SJSA1 (cell line): Measurements from ENCODE around the gene MAP2K4. TPM values are rescaled to one million over a fixed set of nuclear protein-coding genes. Genes with fewer than 3 reads are reported as not detected.

Experiments
- DNase-seq, 2 experiments: peaks; one replicate each; pipeline ENCODE4 v3.0.0-alpha.2; 2015 to 2020; ENCODE audit warnings: low spot score in 2 of 2, low read depth in 1 of 2
- H3K27ac ChIP-seq: fragments of 250-450 bp; sonication (Bioruptor Pico); 2 replicates; pipeline ENCODE4 v1.5.1; 2020; ENCODE audit warnings: mild to moderate bottlenecking, moderate library complexity
- H3K27me3 ChIP-seq: fragments of 250-450 bp; sonication (Bioruptor Pico); replicated peaks from 2 replicates; pipeline ENCODE4 v1.5.1; 2020; ENCODE audit warnings: mild to moderate bottlenecking, moderate library complexity
- H3K36me3 ChIP-seq: fragments of 250-450 bp; sonication (Bioruptor Pico); 2 replicates; pipeline ENCODE4 v1.5.1; 2020; ENCODE audit warnings: mild to moderate bottlenecking
- H3K4me1 ChIP-seq: fragments of 250-450 bp; sonication (Bioruptor Pico); replicated peaks from 2 replicates; pipeline ENCODE4 v1.6.1; 2021; ENCODE audit warnings: mild to moderate bottlenecking
- H3K4me3 ChIP-seq: fragments of 250-450 bp; sonication (Bioruptor Pico); 2 replicates; pipeline ENCODE4 v1.5.1; 2020; ENCODE audit warnings: mild to moderate bottlenecking
- H3K9me3 ChIP-seq: fragments of 250-450 bp; sonication (Bioruptor Pico); replicated peaks from 2 replicates; pipeline ENCODE4 v1.5.1; 2020; ENCODE audit warnings: mild to moderate bottlenecking
- total RNA-seq: library from RNA; depleted of rRNA; stranded (reverse); fragments of >200 nt; shearing (Covaris generic); gene quantifications from 2 replicates; pipeline ENCODE4 v1.2.3, GENCODE V29; 2014

MAP2K4 gene
- total RNA-seq, 1 experiment from 2014 or later: 42.0 TPM

- no peak overlapping the region for H3K27ac ChIP-seq
- DNase-seq: no peak
- no peak overlapping the region for H3K4me3 ChIP-seq
- no peaks in the 10 kb centered on the region for H3K9me3 ChIP-seq
- H3K27me3 ChIP-seq: no peaks in the 10 kb centered on the region
- H3K4me1 ChIP-seq: peaks cover 8% of the 10 kb centered on the region
- H3K36me3 ChIP-seq: peaks cover 38% of the 10 kb centered on the region
These were observed 61.0 kb downstream of the MAP2K4 start for GRCh38 chr17:12081720-12082119.

DNA sequence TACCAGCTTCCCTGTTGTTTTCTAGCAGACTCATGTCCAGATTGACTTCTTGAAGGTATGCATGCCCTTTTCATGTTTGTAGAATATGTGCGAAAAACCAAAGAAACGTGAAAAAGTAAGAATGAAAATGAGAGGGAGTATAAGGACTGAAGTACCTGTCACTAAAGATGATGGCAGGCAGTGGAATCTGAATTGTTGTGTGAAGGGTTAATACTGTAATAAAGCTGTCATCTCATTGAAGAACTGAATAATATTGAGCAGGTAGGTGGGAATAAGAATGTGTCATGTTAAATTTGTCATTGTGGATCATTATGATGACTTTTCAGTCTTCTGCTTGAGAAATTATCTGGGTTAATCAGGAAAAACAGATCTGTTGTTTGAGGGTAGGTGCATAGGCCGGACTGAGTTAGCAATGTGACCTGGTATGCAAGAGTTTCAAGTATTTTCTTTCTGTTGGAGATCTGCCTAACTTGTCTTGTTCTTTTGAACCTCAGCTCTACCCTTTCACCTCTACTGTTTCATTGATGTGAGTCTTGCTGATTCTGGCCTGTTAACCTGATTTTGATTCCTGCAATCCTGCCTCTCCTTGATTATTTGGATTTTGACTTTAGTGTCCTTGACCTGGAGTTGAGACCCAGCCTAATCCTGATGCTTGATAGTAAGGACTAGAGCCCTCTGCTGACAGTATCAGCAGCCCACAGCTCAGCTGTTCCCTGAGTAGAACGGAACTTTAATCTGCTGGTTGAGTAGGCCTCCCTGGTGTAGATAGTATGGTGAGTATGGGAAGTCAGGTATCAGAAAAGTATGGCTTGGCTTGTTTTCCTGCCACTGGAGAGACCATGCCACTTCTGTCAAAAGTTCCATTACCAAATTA lies 64.6 kb downstream of the MAP2K4 start:
- H3K4me1 ChIP-seq: peaks cover 15% of the 10 kb centered on the region
- H3K36me3 ChIP-seq: peaks cover 22% of the 10 kb centered on the region
- H3K27ac ChIP-seq: no peak overlapping the region
- no peak overlapping the region for H3K4me3 ChIP-seq
- no peak for DNase-seq
- H3K27me3 ChIP-seq: no peaks in the 10 kb centered on the region
- no peaks in the 10 kb centered on the region for H3K9me3 ChIP-seq

DNA sequence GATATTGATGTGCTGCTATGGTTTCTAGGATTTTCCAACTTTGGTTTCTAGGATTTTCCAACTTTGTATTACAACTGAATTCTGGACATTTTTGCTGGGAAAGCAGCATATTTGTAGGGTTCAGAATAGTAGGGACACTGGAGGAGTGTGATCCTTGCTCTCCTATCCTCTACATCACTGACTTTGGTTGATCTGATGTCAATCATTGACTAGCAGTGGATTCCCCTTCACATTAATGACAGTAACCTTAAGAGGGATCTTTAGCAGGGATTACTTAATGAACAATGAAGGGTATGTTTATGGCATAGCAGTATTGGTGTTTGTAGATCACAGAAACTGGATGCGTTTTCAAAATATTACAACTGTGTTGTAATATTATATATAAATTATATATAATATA lies 67.4 kb downstream of the MAP2K4 start:
- H3K4me3 ChIP-seq: no peak overlapping the region
- no peaks in the 10 kb centered on the region for H3K27me3 ChIP-seq
- H3K9me3 ChIP-seq: no peaks in the 10 kb centered on the region
- peaks cover 20% of the 10 kb centered on the region for H3K4me1 ChIP-seq
- H3K27ac ChIP-seq: no peak overlapping the region
- DNase-seq: no peak
- H3K36me3 ChIP-seq: peaks cover 12% of the 10 kb centered on the region

DNA sequence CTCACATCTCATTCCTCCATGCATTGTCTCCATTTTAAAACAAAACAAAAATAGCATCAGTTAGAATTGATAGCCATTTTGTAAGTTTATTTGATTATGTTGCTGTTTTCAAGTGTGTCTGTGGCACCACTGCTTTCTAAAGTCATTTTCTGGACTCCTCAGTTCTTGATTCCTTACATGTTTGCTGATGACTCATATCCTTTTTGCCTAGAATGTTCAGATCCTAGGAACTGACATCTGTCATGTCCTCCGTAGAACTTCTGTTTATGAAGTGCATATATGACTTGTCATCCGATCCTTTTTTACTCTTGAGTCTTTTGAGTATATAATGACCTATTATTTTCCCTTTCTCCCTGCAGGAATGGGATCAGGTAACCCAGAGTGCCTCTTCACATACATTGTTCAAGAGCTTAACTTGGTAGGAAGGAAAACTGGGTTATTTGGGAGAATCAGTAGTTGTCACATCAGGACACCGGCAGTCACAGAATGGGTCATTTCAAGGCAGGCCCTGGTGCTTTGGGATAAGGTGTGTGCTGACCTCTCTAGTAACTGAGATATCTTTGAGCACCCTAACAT lies 69.2 kb downstream of the MAP2K4 start:
- no peaks in the 10 kb centered on the region for H3K9me3 ChIP-seq
- DNase-seq: peak in 1 of 2 experiments; percentile 58

DNA sequence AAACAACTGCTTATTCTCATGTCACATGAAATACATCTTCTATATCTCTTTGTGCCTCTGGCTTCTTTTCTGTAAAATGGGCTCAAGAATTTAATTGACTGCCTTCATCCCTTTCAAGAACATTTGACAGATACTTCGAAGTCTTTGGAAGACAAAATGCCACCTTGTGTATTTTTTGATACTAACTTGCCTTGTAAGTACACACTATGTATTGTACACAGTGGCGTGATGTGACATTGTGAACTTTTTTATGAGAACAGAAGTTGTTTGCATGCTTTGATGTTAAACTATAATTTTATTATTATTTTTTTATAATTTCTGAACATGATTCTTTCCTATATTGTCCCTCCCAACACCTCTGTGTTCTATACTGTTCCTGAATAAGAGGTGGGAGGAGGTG lies 73.7 kb downstream of the MAP2K4 start:
- H3K27me3 ChIP-seq: no peaks in the 10 kb centered on the region
- no peaks in the 10 kb centered on the region for H3K9me3 ChIP-seq
- H3K36me3 ChIP-seq: peaks cover 17% of the 10 kb centered on the region
- no peak for DNase-seq
- H3K27ac ChIP-seq: no peak overlapping the region
- H3K4me3 ChIP-seq: no peak overlapping the region
- peaks cover 19% of the 10 kb centered on the region for H3K4me1 ChIP-seq

More for the DNA sequence above, 69.2 kb downstream of the MAP2K4 start:
- Histone ChIP-seq H3K4me3 (no peak overlapping the region), H3K36me3 (peaks cover 5% of the 10 kb centered on the region), H3K27ac (peak overlapping the region; percentile 33), H3K27me3 (no peaks in the 10 kb centered on the region), H3K4me1 (peaks cover 20% of the 10 kb centered on the region)

GRCh38 chr17:12095522-12095921 lies 74.8 kb downstream of the MAP2K4 start:
- peaks cover 19% of the 10 kb centered on the region for H3K36me3 ChIP-seq
- no peaks in the 10 kb centered on the region for H3K27me3 ChIP-seq
- no peaks in the 10 kb centered on the region for H3K9me3 ChIP-seq
- H3K4me3 ChIP-seq: no peak overlapping the region
- H3K4me1 ChIP-seq: peaks cover 8% of the 10 kb centered on the region
- H3K27ac ChIP-seq: no peak overlapping the region
- DNase-seq: no peak

DNA sequence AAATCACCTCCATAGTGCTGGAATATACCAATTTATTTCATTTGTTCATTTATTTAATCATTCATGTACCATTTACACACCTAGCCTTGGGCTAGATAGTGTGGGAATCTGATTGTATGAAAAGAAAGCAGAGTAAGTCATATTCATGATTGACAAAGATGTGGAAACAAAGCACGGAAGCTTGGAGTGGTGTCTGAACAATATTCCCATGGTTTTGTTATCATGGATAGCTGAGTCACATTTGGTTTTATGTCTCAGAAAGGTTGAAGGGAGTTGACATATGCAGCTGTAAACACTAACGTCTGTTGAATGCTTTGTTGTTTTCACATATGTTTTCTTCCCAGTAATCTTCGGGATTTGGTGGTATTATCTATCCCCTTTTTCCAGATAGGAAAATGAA lies 76.6 kb downstream of the MAP2K4 start:
- H3K36me3 ChIP-seq: peaks cover 19% of the 10 kb centered on the region
- H3K4me3 ChIP-seq: no peak overlapping the region
- no peak for DNase-seq
- H3K4me1 ChIP-seq: peaks cover 4% of the 10 kb centered on the region; the same call in 1 of the 2 replicates
- peak overlapping the region; percentile 28 for H3K27ac ChIP-seq
- no peaks in the 10 kb centered on the region for H3K27me3 ChIP-seq
- H3K9me3 ChIP-seq: no peaks in the 10 kb centered on the region

- no peaks in the 10 kb centered on the region for H3K27me3 ChIP-seq
- no peak overlapping the region for H3K27ac ChIP-seq
- no peak for DNase-seq
- peaks cover 4% of the 10 kb centered on the region; the same call in 1 of the 2 replicates for H3K4me1 ChIP-seq
- H3K36me3 ChIP-seq: peaks cover 19% of the 10 kb centered on the region
- no peak overlapping the region for H3K4me3 ChIP-seq
- no peaks in the 10 kb centered on the region for H3K9me3 ChIP-seq
These were observed 77.9 kb downstream of the MAP2K4 start for GRCh38 chr17:12098568-12098967.

DNA sequence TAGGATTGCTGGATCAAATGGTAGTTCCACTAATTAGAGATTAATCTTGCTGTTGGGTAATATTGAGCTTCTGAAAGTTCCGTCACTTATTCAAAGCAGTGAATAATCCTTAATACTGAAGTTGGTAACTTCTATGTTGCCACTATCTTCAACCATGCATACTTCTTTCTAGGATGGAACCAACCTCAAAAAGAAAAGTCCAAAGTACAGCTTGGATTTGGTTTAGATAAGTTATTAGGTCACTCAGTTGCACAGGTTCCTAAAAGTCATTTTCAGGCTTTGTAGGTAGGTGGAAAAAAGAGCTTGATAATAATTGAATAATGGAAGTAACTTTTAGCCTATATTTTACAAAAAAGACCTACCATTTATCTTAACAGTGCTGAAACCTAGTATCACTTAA lies 78.7 kb downstream of the MAP2K4 start:
- Histone ChIP-seq H3K4me1 (peaks cover 4% of the 10 kb centered on the region; the same call in 1 of the 2 replicates), H3K27me3 (no peaks in the 10 kb centered on the region), H3K27ac (no peak overlapping the region), H3K9me3 (no peaks in the 10 kb centered on the region), H3K36me3 (peaks cover 24% of the 10 kb centered on the region), H3K4me3 (no peak overlapping the region)
- DNase-seq: no peak

GRCh38 chr17:12104831-12105230 lies 84.2 kb downstream of the MAP2K4 start:
- Histone ChIP-seq H3K36me3 (peaks cover 10% of the 10 kb centered on the region), H3K4me1 (peaks cover 10% of the 10 kb centered on the region), H3K27me3 (no peaks in the 10 kb centered on the region), H3K27ac (no peak overlapping the region), H3K4me3 (no peak overlapping the region), H3K9me3 (no peaks in the 10 kb centered on the region)
- DNase-seq: no peak

DNA sequence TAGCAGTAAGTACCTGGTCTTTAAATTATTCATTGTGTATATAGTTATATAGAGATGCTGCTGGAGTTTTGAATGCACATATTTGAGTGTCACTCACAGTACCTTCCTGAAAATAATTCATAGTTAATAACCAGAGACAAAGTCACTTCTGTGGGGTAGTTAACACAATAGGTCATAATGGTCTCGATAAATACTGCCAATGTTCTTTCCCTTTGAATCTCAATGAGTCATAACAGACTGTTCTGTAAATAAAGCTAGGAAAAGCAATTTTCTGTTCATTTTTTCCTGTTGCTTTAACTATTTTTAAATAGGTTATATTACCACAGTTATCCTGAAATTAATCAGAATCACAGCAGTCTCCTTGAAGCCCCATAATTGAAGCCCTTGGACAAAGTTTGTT lies 87.2 kb downstream of the MAP2K4 start:
- H3K4me3 ChIP-seq: no peak overlapping the region
- H3K27me3 ChIP-seq: no peaks in the 10 kb centered on the region
- H3K36me3 ChIP-seq: peaks cover 30% of the 10 kb centered on the region
- peak in 1 of 2 experiments; percentile 30 for DNase-seq
- H3K9me3 ChIP-seq: no peaks in the 10 kb centered on the region
- no peak overlapping the region for H3K27ac ChIP-seq
- peaks cover 10% of the 10 kb centered on the region for H3K4me1 ChIP-seq

GRCh38 chr17:12110906-12111305 lies 90.2 kb downstream of the MAP2K4 start:
- Histone ChIP-seq H3K27me3 (no peaks in the 10 kb centered on the region), H3K27ac (no peak overlapping the region), H3K4me3 (no peak overlapping the region), H3K4me1 (peaks cover 10% of the 10 kb centered on the region), H3K9me3 (no peaks in the 10 kb centered on the region), H3K36me3 (peaks cover 56% of the 10 kb centered on the region)
- DNase-seq: no peak

- Histone ChIP-seq H3K4me3 (no peak overlapping the region), H3K9me3 (no peaks in the 10 kb centered on the region), H3K27ac (no peak overlapping the region), H3K36me3 (peaks cover 67% of the 10 kb centered on the region), H3K4me1 (peaks cover 2% of the 10 kb centered on the region), H3K27me3 (no peaks in the 10 kb centered on the region)
- DNase-seq: no peak
These were observed 92.5 kb downstream of the MAP2K4 start for GRCh38 chr17:12113156-12113555.

- Histone ChIP-seq H3K9me3 (no peaks in the 10 kb centered on the region), H3K36me3 (peaks cover 71% of the 10 kb centered on the region), H3K27me3 (no peaks in the 10 kb centered on the region), H3K27ac (no peak overlapping the region), H3K4me1 (no peaks in the 10 kb centered on the region), H3K4me3 (no peak overlapping the region)
- DNase-seq: no peak
These were observed 94.2 kb downstream of the MAP2K4 start for GRCh38 chr17:12114686-12115418.
